Right renal pelvis (tissue), 4 donors: Measurements from ENCODE around the gene ARHGEF7. TPM values are rescaled to one million over a fixed set of nuclear protein-coding genes. Genes with fewer than 3 reads are reported as not detected.
"Not testable (repeated sequence)": the region's sequence is repeated elsewhere in the genome, so short reads cannot be mapped to it uniquely, and the experiment has no call there.

Experiments used
- DNase-seq, 4 donors: peaks; one replicate each; pipeline ENCODE4 v3.0.0-alpha.2; 2013; ENCODE audit warnings: low read depth in 4 of 4, low spot score in 3 of 4, missing footprints in 1 of 4
- polyA plus RNA-seq, 4 donors: library from polyadenylated mRNA; unstranded; fragments of 120-200 nt; gene quantifications; one replicate each; pipeline ENCODE4 v1.2.1, GENCODE V29; 2013; ENCODE audit not compliant: insufficient read length in 4 of 4

Gene ARHGEF7
- polyA plus RNA-seq, 4 donors = 62.0 to 80.2 (median 68.0) TPM

- peak in 1 of 4 donors; percentile 48 for DNase-seq
These were observed 130.7 kb downstream of the ARHGEF7 start for GRCh38 chr13:111245576-111246384.

GRCh38 chr13:111247552-111247951 lies 132.4 kb downstream of the ARHGEF7 start:
- no peak for DNase-seq

GRCh38 chr13:111248822-111249221 lies 133.7 kb downstream of the ARHGEF7 start:
- no peak for DNase-seq

GRCh38 chr13:111249637-111250360 lies 134.7 kb downstream of the ARHGEF7 start:
- no peak for DNase-seq

GRCh38 chr13:111251646-111252445 lies 136.7 kb downstream of the ARHGEF7 start:
- no peak for DNase-seq

GRCh38 chr13:111252446-111253364 lies 137.6 kb downstream of the ARHGEF7 start:
- DNase-seq = peak in 1 of 4 donors; percentile 23

GRCh38 chr13:111253365-111253872 lies 138.3 kb downstream of the ARHGEF7 start:
- DNase-seq = no peak

- no peak for DNase-seq
These were observed 140.2 kb downstream of the ARHGEF7 start for GRCh38 chr13:111255228-111255790.

GRCh38 chr13:111256458-111256857 lies 141.3 kb downstream of the ARHGEF7 start:
- DNase-seq = no peak

GRCh38 chr13:111256946-111257345 lies 141.8 kb downstream of the ARHGEF7 start:
- no peak for DNase-seq

- DNase-seq = not testable (repeated sequence)
These were observed 142.8 kb downstream of the ARHGEF7 start for GRCh38 chr13:111257899-111258298.

GRCh38 chr13:111258637-111259036 lies 143.5 kb downstream of the ARHGEF7 start:
- DNase-seq = no peak

GRCh38 chr13:111259058-111259457 lies 143.9 kb downstream of the ARHGEF7 start:
- no peak for DNase-seq

GRCh38 chr13:111261326-111261725 lies 146.2 kb downstream of the ARHGEF7 start:
- DNase-seq = no peak

- DNase-seq = no peak
These were observed 147.2 kb downstream of the ARHGEF7 start for GRCh38 chr13:111262281-111262680.

- DNase-seq = no peak
These were observed 147.6 kb downstream of the ARHGEF7 start for GRCh38 chr13:111262715-111263114.

- DNase-seq = no peak
These were observed 148.5 kb downstream of the ARHGEF7 start for GRCh38 chr13:111263566-111263965.

- no peak for DNase-seq
These were observed 150.0 kb downstream of the ARHGEF7 start for GRCh38 chr13:111265006-111265700.

- no peak for DNase-seq
These were observed 150.6 kb downstream of the ARHGEF7 start for GRCh38 chr13:111265701-111266035.
